NCI-H1105 treated with DMSO at 0.1 percent for 48 hours (cell line): ENCODE measurements around the gene MOCOS.
A peak's percentile ranks its signal among the peaks of the same experiment; 100 is the strongest.

Source experiments
- DNase-seq: peaks from one replicate; lab custom pipeline; 2025; lab: John Stamatoyannopoulos, UW

The MOCOS gene

DNA sequence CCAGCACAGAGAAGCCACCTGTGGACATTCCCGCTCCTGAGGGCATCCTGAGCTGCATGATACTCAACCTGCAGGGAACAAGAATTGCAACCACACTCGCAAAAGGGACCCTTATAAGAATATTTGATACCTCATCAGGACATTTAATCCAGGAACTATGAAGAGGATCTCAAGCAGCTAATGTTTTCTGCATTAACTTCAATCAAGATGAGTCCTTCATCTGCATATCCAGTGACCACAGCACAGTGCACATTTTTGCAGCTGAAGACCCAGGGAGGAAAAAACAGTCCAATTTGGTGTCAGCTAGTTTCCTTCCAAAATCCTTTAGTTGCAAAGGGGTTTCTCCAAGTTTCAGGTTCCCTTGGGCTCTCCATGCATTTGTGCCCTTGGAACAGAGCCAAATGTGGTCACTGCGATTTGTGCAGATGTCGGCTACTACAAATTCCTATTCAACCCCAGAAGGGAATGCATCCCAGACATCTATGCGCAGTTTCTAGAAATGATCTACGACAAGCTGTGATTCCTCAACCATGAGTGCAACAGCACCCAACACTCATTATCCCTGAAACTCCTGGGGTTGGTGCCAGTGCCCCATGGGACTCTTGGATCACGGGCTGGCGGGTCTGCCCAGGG lies 86.9 kb downstream of the MOCOS start:
- no peak for DNase-seq

DNA sequence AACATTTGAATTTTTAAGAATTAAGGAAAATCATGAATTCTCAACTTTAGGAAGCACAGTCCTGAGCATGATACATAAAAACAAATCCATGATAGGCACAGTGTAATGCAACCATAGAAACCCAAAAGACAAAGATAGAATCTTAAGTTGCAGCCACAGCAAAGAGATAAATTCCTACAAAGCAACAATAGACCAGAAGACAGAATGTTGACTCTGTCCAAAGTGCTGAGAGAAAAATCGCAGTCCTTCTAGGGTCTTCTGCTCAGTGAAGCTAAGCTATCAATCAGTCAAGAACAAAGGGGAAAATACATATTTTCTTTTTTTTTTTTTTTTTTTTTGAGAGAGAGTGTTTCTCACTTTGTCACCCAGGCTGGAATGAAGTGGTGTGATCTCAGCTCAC lies 88.3 kb downstream of the MOCOS start:
- DNase-seq, result no peak

DNA sequence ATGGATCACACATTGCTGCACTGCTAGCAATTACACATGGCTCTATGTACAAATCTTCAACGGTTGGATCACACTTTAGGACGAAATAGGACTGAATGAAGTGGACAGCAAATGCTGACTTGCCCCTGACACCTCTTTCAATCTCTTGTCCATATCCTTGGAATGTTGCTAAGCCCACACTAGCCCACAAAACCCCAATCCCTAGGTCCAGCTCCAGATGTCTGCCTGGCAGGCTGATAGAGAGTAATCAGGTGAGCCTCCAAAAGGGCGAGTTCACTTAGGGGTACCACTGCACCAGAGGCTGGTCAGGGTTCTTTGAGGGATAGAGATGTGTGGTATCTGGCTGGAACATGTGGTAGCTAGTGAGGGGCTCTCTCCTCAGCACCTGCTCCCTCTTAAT lies 91.7 kb downstream of the MOCOS start:
- no peak for DNase-seq

DNA sequence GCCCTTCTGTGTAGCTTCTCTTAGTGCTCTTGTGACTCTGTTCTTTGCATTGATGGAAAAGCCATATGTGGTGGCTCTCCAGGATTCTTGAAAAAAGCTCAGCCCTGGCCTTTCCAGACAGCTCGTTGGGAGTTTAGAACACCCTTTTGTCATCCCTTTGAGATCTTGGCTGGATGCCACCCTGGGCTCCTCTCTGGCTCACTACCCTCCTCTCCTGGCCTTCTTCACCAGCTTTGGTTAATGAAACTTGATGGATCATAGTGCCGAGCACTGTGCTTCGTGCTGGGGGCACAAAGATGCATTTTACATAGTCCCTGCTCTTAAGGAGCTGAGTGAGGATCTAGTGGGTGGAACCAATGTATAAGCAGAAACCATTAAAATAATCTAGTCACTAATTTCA lies 94.6 kb downstream of the MOCOS start:
- DNase-seq, result peak; percentile 50

DNA sequence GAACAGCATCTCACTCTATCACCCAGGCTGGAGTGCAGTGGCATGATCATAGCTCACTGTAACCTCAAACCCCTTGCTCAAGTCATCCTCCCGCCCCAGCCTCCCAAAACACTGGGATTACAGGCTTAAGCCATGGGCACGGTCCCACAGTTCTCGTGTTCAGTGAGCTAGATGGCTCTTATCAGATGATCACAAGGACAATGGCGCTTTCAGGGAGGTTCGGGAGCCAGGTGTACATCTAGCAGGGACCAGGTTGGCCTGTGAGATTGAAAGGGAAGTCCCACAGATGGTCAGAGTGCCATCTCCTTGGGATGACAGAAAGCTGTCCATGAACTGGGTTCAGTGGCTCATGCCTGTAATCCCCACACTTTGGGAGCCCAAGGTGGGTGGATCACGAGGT lies 96.2 kb downstream of the MOCOS start:
- DNase-seq, result no peak

DNA sequence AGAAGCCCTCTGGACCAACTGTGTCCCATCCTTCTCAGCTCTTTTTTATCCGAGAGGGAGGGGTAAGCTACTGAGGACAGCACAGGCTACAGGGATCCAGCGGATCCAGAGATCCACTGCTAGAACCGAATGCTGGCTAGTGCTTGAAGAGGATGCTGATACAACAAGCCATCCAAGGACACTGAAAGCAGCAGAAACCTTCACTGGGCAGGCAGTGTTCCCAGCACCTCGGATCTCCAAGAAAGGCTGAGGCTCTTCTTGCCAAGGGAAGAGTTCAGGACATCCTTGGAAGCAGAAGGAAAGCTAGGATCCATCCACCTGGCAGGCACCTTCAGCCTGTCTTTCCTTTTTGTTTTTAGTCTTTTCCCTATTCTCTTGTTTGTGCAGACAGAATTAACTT lies 97.0 kb downstream of the MOCOS start:
- DNase-seq, result no peak

DNA sequence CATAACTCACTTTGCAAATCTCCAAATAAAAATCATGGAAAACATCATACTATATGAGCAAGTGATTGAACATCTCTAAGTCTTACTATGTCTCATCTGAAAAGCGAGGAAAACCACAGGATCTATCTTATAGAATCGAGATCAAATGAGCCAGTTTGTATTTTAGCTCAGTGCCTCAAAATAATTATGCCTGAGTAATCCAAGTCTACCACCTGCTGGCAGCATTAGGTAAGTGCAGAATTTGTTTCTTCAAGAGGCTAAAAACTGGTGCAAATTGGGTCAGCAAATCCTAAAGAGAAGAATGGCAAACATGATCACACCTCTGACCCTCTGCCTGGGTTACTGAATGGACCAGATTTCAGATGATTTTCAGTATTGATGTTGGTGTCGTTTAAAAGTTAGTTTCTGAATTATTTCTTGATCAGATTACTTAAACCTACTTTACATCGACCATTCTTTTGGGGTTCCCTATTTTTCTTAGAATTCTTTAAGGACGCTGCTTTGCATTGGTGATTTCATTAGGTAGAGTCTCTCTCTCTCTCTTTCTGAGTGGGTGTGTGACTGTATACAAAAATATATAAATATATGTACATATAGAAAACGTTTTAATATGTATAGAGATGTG lies 97.5 kb downstream of the MOCOS start:
- DNase-seq, result peak; percentile 78

DNA sequence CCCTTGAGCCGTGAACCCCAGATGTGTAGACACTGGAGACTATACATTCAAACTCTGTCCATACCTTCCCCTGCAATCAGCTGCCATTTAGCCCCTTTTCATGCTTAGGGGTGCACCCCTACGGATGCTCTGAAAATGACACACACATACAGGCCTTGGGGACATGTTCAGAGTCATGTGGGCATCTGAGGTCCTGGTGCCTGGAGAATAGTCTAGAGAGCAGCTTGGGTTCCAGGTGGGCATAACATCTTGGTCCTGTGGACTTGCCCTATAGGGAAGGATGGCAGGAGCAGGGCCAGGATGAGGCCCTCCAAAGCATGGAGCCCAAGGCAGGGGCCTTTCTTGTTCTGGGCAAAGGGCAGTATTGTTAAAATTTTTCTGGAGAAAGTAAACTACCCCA lies 100.4 kb downstream of the MOCOS start:
- no peak for DNase-seq

DNA sequence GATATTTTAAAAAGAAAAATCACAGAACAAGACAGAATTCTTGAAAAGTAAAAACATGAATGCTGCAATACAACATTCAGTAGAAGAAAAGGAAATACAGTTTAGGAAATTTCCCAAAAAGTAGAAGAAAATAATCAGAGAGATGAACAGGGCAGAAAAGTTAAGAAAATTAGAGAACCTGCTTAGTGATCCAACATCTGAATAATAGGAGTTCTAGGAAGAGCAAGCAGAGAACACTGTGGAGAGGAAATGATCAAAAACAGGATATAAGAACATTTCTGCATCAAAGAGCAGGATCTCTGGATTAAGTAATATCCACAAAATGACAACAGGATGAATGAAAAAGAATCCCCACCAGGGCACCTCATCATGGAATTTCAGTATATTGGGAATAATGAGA lies 101.4 kb downstream of the MOCOS start:
- DNase-seq, result no peak

DNA sequence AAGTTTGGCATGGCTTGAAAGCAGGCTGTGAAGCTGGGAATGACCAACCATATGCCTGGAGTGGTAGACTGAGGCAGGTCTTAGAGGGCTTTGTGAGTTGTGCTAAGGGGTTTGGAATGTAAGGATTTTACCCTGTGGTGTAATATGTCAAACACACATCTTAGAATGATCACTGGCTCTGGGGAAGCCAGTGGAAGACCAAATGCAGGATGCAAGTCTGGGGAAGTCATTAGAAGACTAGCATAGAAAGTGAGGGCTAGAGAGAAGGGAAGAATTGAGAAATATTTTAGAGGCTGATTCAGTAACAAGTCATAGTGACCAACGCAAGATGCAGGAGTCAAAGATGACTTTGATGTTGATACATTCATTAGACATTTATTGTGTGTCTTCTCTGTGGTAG lies 106.7 kb downstream of the MOCOS start:
- DNase-seq, result no peak

DNA sequence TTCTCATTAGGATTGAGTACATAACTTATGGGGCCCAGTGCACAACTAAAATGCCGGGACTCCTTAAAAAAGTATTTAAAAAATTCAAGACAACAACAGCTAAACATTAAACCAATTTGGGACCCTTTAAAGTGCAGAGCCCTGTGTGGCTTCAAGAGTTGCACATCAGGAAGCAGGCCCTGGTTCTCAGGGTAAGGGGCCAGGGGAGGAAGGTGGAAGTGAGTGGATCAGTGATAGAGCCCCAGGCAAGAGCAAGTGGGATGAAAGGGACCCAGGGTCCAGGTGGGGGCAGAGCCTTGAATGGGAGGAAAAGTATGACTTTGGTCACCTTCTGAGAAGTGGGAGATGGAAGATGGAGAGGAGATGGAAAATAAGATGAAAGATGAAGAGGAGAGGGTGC lies 107.9 kb downstream of the MOCOS start:
- DNase-seq, result no peak

DNA sequence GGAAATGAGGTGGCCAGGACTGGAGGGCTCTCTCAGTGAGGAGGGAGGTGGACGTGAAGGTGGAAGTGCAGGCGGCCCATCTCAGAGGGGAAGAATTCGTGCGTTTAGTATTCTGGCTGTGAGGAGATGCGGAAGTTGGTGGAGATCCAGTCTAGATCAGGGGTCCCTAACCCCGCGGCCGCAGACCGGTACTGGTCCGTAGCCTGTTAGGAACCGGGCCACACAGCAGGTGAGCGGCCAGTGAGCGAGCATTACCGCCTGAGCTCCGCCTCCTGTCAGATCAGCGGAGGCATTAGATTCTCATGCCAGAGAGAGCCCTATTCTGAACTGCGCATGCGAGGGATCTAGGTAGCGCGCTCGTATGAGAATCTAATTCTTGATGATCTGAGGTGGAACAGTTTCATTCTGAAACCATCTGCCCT lies 108.6 kb downstream of the MOCOS start:
- DNase-seq, result no peak

DNA sequence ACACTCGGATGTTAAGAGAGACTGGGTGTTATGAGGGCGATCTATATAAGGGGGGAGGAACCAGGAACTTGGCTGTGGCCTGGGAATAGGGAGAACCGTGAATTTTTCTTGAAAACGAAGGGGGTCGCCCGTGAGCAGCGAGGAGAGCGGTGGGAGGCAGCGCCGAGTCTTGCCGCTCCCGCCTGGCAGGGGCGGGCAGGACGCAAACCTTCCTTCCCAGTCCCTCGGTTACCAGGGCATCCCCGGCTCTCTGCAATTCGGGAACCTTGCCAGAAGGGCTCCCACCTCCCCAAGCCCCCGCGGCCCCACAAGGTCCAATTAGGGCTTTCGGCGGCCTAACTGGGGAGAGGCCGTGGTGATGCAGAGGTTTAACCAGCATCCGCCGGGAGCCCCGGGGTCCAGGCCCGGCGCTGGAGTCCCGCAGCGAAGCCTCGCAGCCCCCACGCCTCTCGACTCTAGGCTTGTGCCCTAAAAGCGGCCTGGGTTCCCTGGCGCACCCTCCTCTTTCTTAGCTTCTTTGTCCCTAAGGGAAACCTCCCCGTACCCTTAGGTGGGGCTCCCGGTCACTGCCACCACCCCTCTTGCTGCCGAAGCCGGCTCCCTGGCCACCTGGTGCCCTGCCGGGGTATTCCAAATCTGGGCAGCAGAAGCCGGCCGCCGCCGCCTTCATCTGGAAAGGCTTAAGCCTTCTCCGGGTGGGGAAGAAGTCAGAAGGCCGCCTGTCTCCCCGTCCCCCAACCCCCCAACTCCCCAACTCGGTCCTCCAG lies 109.5 kb downstream of the MOCOS start:
- DNase-seq, result peak; percentile 93

DNA sequence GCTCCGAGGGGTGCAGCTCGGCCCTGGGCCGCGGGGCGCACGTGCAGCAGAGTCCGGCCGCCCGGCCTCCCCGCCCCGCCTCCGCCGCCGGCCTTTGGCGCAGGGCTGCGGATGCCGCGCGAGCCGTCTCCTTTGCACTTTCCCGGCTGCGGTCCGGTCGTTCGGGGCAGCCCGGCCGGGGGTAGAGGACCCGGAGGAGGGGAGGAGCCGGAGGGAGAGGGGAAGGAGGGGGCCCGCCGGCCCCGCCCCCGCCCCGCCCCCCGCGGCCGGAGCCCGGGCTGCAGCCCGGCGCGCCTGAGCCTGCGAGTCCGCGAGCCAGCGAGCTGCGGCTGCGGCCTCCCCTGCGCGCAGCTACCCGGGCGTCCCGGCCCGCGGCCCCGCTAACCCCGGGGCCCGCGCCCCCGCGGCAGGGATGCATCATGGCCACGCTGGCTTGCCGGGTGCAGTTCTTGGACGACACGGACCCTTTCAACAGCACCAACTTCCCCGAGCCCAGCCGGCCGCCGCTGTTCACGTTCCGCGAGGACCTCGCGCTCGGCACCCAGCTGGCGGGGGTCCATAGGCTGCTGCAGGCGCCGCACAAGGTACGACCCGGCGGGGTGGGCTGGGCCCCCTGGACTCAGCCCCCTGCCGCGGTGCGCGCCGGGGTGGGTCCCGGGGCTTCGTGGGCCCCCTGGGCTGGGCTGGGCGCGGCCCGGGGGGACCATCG lies 110.3 kb downstream of the MOCOS start, which contains the start of gene FHOD3:
FHOD3 (plus strand) TSS at position 297 of the 709 bp plus-strand sequence; CDS start at position 420, 123 bp downstream.
- peak; percentile 70 for DNase-seq

DNA sequence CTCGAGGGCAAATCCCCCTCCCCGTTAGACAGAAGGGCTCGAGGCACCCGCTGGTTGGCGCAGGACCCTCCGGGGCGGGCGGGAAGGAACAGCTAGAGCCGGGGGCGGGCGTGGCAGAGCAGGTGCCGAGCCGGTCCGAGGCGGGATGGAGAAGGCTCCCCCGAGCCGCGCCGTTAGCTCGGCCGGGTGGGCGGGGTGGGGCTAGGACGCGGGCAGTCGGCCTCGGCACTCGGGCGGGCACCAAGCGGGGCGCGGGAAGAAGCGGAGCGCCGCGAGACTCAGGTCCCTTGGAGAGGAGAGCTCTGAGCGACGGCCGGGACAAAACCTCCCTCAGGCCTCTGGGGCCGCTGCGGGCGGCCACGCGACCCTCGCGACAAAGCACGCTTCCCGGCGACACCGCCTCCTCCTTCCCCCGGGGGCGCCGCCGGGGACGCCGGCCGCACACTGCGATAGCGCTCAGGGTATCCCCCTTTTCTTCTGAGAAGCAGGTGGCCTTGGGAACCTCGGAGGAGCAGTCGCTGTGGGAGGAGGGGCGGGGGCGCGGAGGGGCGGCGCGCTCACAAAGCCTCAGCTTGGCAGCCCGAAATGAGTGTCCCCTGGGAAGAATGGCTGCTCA lies 110.9 kb downstream of the MOCOS start:
- DNase-seq, result peak; percentile 78

DNA sequence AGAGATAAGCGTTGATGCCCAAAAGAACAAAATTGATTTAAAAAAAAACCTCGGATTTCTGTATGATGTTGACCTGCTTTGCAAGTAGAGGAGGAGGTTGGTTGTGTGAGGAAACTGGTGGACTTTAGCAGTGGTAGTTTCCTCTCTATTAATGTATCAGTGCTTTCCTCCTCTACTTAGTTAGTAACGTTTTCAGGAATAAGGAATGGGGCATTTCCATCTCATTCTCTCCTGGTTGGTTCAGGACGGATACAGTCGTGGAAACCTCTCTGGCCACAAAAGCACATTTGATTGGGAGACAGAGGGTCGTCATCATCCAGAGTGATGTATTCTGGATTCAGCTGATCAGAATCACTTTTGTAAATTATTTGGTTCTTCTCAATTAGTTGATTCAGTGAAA lies 111.7 kb downstream of the MOCOS start:
- DNase-seq, result no peak

DNA sequence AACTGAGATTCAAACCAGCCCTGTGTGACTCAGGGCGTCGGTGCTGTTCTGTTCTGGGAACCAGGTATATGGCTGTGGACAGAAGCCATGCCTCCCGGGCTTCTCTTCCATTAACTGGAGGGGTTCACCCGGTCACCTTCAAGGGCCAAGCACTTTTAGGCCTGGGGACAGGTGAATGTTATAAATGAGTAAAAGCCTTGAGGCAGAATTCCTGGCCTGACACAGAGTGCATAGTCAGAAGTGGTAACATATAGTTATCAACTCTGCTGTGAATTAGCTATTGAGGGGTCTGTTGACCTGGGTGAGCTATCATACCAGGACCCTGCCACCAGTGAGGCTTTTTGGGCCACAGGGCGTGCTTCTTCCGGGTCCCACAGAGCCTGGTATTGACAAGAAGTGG lies 112.9 kb downstream of the MOCOS start:
- no peak for DNase-seq

DNA sequence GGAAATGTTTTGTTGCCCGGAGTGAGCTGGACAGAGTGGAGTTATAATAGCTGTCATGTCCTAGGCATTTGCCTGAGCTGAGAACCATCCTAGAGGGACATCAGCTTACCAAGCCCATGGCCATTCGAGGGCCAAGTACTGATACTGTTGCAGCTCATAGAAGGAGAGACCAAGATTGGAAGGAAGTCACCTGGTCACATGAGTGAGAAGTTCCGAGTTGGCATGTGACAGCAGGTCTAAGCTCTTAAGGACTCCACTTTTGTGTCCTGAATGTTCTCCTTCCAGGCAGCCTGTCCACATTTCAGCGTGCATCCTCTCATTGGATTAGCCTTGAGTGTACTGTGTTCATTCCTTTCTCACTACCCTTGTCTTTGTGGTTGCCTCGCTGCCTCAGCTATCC lies 114.6 kb downstream of the MOCOS start:
- no peak for DNase-seq

DNA sequence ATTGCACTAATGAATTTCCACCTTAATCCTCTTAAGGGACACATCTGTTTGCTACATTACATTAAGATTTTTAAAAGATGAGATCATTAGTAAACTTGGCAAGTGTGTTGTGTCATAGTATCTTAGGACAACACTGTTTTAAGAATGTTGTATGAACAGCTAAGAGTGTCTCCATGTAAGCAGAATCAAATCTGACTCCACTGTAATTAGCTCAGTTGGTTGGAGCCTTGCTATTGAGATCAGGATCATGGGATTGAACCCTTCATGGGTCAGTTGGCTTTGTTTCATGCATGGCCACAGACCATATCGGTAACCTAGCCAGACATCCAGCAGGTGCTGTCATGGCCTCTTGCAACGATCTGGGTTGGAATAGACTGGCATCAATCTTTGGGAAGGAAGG lies 115.4 kb downstream of the MOCOS start:
- no peak for DNase-seq

DNA sequence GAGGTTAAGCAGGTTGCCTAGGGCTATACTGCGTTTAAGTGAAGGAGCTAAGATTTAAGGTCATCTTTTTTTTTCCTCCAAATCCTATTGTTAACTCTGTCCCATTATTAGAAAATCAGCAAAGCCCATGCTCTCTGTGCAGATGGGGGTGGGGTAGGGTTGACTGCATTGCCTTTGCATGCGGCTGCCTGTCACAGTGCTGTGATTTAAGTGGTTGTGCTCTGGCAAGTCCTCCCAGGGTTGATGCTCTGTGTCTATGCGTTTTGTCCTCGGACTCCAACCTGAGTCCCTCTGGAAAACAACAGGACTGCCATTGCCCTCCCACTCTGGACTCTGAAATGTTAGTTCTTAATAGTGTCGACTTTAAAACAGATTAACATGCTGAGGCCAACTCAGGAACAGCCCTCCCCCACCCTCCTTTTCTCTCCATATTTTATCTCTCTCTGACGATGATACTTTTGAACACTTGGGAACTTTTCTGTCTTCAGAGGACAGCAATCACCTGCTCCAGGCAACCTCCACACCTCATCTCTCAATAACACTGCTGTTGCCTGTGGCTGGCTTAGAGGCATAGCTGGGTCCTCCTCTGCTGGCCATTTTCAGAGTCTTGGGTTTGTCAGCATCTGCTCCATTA lies 116.0 kb downstream of the MOCOS start:
- no peak for DNase-seq

DNA sequence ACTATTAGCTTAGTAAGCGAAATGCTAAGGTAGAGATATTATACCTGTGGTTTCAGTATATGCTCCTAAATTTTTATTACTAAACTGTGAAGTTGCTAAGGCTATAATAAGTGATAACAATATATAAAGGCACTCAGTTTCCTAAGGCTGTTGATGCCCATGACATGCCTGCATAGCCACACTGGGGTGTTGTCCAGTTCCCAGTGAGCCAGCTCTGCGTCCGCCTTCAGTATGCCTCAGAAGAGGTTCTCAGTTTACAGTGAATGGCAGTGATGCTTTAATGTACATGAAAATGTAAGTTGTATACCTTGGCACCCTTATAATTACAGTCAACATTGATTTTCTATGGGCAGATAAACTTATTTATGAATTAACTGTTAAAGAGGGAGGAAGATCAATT lies 117.4 kb downstream of the MOCOS start:
- no peak for DNase-seq

DNA sequence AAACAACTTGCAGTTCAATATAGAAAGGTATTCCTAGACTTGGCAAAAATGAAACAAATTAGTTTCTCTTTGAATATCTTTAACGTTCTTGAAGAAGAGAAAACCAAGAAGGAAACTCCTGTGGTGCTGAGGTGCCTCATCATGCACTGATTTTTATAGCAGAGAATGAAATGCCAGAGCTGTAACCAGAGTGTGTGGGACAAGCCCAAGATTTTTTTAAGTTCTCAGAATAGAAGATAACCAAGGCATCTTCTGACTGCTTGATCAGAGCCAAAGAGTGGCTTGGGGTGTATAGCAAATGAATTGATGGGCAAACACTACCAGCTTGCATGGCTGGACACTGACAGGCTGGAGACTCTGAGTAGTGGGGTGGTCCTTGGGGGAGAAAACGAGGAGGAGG lies 118.1 kb downstream of the MOCOS start:
- DNase-seq, result no peak
